ENCODE data around the gene TRAF2. TPM values are rescaled to one million over a fixed set of nuclear protein-coding genes. Genes with fewer than 3 reads are reported as not detected.

The TRAF2 gene
- total and polyA plus RNA-seq, 2 donors (not counting 3 experiments of a cell fraction or from before 2014, with no cell fraction given) = 10.9 to 23.1 TPM

GRCh38 chr9:136950656-136951276, 64.5 kb downstream of the TRAF2 start:
- Histone ChIP-seq H3K27me3 (ENCODE audit: control insufficient read depth in 2 of 2, insufficient read depth in 2 of 2, low read length in 2 of 2) (no peaks in the 10 kb centered on the region), H3K9me3 (replicated peaks; ENCODE audit: control insufficient read depth, insufficient read depth, low read length) (no peaks in the 10 kb centered on the region), H3K9me1 (replicated peaks; ENCODE audit: control insufficient read depth, extremely low read depth, insufficient read depth, low read length) (no peaks in the 10 kb centered on the region), H3K4me1 (ENCODE audit: control insufficient read depth, extremely low read depth, insufficient read depth, low read length) (peaks cover 5% of the 10 kb centered on the region), H2AFZ (ENCODE audit: low read depth, low read length) (peak overlapping the region; percentile 83), H4K20me1 (replicated peaks; ENCODE audit: control insufficient read depth, extremely low read depth, insufficient read depth, low read length) (no peaks in the 10 kb centered on the region), H3K9ac (replicated peaks; ENCODE audit: extremely low read depth, insufficient read depth, low read length) (peak overlapping the region; percentile 25), H3K4me3 (replicated peaks in 1 of 3; ENCODE audit: insufficient read depth in 1 of 3, low read depth in 1 of 3, low read length in 3 of 3) (peak overlapping the region in 1 of 3 experiments; percentile 77), H3K4me2 (ENCODE audit: insufficient read depth, low read length) (peak overlapping the region; percentile 54), H3K27ac (ENCODE audit: insufficient read depth, low read depth, low read length) (no peak overlapping the region), H3K79me2 (ENCODE audit: control insufficient read depth, insufficient read depth, low read length) (no peaks in the 10 kb centered on the region), H3K36me3 (ENCODE audit: control insufficient read depth in 2 of 2, extremely low read depth in 1 of 2, insufficient read depth in 2 of 2, low read length in 2 of 2) (no peaks in the 10 kb centered on the region)
- intact Hi-C loops (cut with micrococcal nuclease) = loop anchor here (2.0 kb wide), 1 partner anchor 28 kb away; no protein-coding TSS in a partner anchor
- ChIA-PET POLR2A (interaction anchor here (0.6 kb wide), 1 partner anchor 86 kb away, joined by 4 read pairs; no protein-coding TSS in a partner anchor), CTCF (interaction anchor here (1.2 to 1.6 kb wide), 2 partner anchors 27 to 79 kb away, joined by 3 to 4 read pairs; no protein-coding TSS in a partner anchor)
- TF ChIP-seq FOS (IDR thresholded peaks at IDR 0.05; ENCODE audit: borderline replicate concordance, insufficient read depth, low read length) (no peak), JUN (IDR thresholded peaks at IDR 0.05; ENCODE audit: borderline replicate concordance, insufficient read depth, insufficient read length, low read depth) (no peak), MAX (IDR thresholded peaks at IDR 0.05; ENCODE audit: insufficient read depth, insufficient read length) (no peak), POLR2AphosphoS5 (IDR thresholded peaks at IDR 0.05; ENCODE audit: insufficient read depth, low read depth, low read length) (no peak), POLR2A (IDR thresholded peaks at IDR 0.05; ENCODE audit: low read depth, low read length) (no peak), CTCF (IDR thresholded peaks at IDR 0.05; ENCODE audit: extremely low read depth in 1 of 2, insufficient read depth in 1 of 2, low read depth in 1 of 2, low read length in 2 of 2) (no peak), EZH2 (IDR thresholded peaks at IDR 0.05; ENCODE audit: borderline replicate concordance, low read depth, low read length, severe bottlenecking) (no peak), GATA2 (IDR thresholded peaks at IDR 0.05; ENCODE audit: insufficient read depth, insufficient read length, low read depth, low read length) (no peak), MYC (IDR thresholded peaks at IDR 0.05; ENCODE audit: low read depth, low read length) (no peak)
- dilution Hi-C loops (cut with MboI; ENCODE audit: extremely low pct_ligation_motif_present, low sequenced_read_pairs) = no loop called here
- DNase-seq (ENCODE audit: low read depth, low spot score) (no peak), FAIRE-seq (no peak)
- BruUV-seq (replicated peaks) = no TSS peak
